GM23248 (cell line): ENCODE results near the gene IL1R1. TPM values are rescaled to one million over a fixed set of nuclear protein-coding genes. Genes with fewer than 3 reads are reported as not detected.
A peak's percentile ranks its signal among the peaks of the same experiment; 100 is the strongest.

ENCODE experiments used
- DNase-seq: peaks from one replicate; pipeline ENCODE4 v3.0.0-alpha.2; 2015
- H2AFZ ChIP-seq: fragments of 200-600 bp; sonication (generic); 2 replicates; pipeline ENCODE4 v1.6.1; 2016; ENCODE audit warnings: antibody characterized with exemption
- H3F3A ChIP-seq: fragments of 200-600 bp; sonication (generic); 2 replicates; pipeline ENCODE4 v1.6.1; 2016; ENCODE audit warnings: mild to moderate bottlenecking, antibody characterized with exemption, mixed run types; ENCODE audit not compliant: insufficient read depth
- H3K27ac ChIP-seq: fragments of 200-600 bp; sonication (generic); 2 replicates; pipeline ENCODE4 v1.5.1; 2016; ENCODE audit warnings: mild to moderate bottlenecking
- H3K27me3 ChIP-seq: fragments of 200-600 bp; sonication (generic); replicated peaks from 2 replicates; pipeline ENCODE4 v1.6.1; 2016; ENCODE audit warnings: mild to moderate bottlenecking; ENCODE audit not compliant: insufficient read depth
- H3K36me3 ChIP-seq: fragments of 200-600 bp; sonication (generic); 2 replicates; pipeline ENCODE4 v1.6.1; 2016; ENCODE audit warnings: low read depth, mild to moderate bottlenecking
- H3K4me1 ChIP-seq: fragments of 200-600 bp; sonication (generic); 2 replicates; pipeline ENCODE4 v1.6.1; 2016; ENCODE audit warnings: mild to moderate bottlenecking; ENCODE audit not compliant: insufficient read depth
- H3K4me2 ChIP-seq: fragments of 200-600 bp; sonication (generic); one replicate; pipeline ENCODE4 v1.6.1; 2016; ENCODE audit warnings: mild to moderate bottlenecking; ENCODE audit not compliant: unreplicated experiment
- H3K4me3 ChIP-seq: fragments of 200-600 bp; sonication (generic); 2 replicates; pipeline ENCODE4 v1.5.1; 2016; ENCODE audit warnings: mild to moderate bottlenecking
- H3K79me2 ChIP-seq: fragments of 200-600 bp; sonication (generic); 2 replicates; pipeline ENCODE4 v1.6.1; 2016; ENCODE audit warnings: mild to moderate bottlenecking; ENCODE audit not compliant: insufficient read depth
- H3K9ac ChIP-seq: fragments of 200-600 bp; sonication (generic); 2 replicates; pipeline ENCODE4 v1.6.1; 2016; ENCODE audit warnings: mild to moderate bottlenecking
- H3K9me2 ChIP-seq: fragments of 200-600 bp; sonication (generic); 2 replicates; pipeline ENCODE4 v1.6.1; 2016; ENCODE audit warnings: mixed run types, mild to moderate bottlenecking, moderate library complexity; ENCODE audit not compliant: insufficient read depth
- H3K9me3 ChIP-seq: fragments of 200-600 bp; sonication (generic); one replicate; pipeline ENCODE4 v1.6.1; 2017; ENCODE audit warnings: low read depth
- H4K20me1 ChIP-seq: fragments of 200-600 bp; sonication (generic); 2 replicates; pipeline ENCODE4 v1.6.0; 2016; ENCODE audit not compliant: insufficient read depth
- EZH2 ChIP-seq: fragments of 200-600 bp; sonication (generic); IDR thresholded peaks from 2 replicates; pipeline ENCODE4 v1.6.1; 2018; ENCODE audit warnings: antibody characterized with exemption, mild to moderate bottlenecking; ENCODE audit not compliant: insufficient read depth, poor library complexity, severe bottlenecking
- EZH2phosphoT487 ChIP-seq: fragments of 200-600 bp; sonication (generic); IDR thresholded peaks from 2 replicates; pipeline ENCODE4 v1.6.1; 2018; ENCODE audit warnings: antibody characterized with exemption, moderate library complexity, mild to moderate bottlenecking, low read depth; ENCODE audit not compliant: insufficient read depth
- WGBS, 2 experiments: methylation state at CpG; one replicate each; pipeline ENCODE4 v1.1.6; 2015 to 2017; ENCODE audit warnings: low lambda C conversion rate in 2 of 2, low coverage in 1 of 2; ENCODE audit errors: missing lambda C conversion rate in 2 of 2; 5-methylcytosine and 5-hydroxymethylcytosine counted together
- in situ Hi-C: fragments of 300-500 bp; cut with MboI; formaldehyde crosslinking; loops from 2 replicates; pipeline ENCODE4 v1.15.0; 2020
- polyA plus RNA-seq: library from polyadenylated mRNA; unstranded; fragments of >200 nt; fragmentation: Nextera tagmentation; extraction: Ambion mirVana; gene quantifications from 2 replicates; pipeline ENCODE4 v1.2.1, GENCODE V29; 2016
- total RNA-seq: library from RNA; depleted of rRNA; stranded (reverse); fragments of >200 nt; shearing (Covaris generic); gene quantifications from 2 replicates; pipeline ENCODE4 v1.2.3, GENCODE V29; 2014

Gene IL1R1
- total and polyA plus RNA-seq, 2 experiments from 2014 or later = 75.4 to 87.9 TPM

DNA sequence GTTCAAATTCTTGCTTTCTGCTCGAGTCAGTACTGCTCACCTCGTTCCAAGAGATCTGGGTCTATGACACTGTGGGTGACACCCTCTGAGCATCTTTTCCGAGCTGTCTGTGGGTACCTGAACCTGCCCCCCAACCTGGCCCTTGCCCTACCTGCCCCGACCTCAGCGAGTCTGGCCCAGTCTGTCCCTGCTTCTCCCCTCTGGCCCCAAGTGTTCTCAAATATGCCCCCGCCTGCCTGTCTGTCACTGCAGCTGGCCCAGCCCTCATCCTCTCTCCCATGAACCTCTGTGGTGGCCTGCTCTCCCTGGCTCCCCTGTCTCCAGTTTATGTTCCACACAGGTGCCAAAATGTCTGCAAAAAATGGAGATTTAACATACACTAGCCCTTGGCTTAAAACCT lies 11.8 kb downstream of the IL1R1 start:
- no peak overlapping the region for H3K4me2 ChIP-seq
- H3K9ac ChIP-seq = no peak overlapping the region
- no peaks in the 10 kb centered on the region for H3K9me3 ChIP-seq
- H3K27ac ChIP-seq = no peak overlapping the region
- no peaks in the 10 kb centered on the region for H3K27me3 ChIP-seq
- peaks cover 19% of the 10 kb centered on the region for H4K20me1 ChIP-seq
- in situ Hi-C loops = no loop called here
- H3K36me3 ChIP-seq = peaks cover 58% of the 10 kb centered on the region
- peaks cover 100% of the 10 kb centered on the region for H3K79me2 ChIP-seq
- H3K9me2 ChIP-seq = no peaks in the 10 kb centered on the region
- H3K4me1 ChIP-seq = peaks cover 9% of the 10 kb centered on the region
- no peak overlapping the region for H2AFZ ChIP-seq
- no peak for DNase-seq
- peaks cover 36% of the 10 kb centered on the region for H3F3A ChIP-seq
- no peak overlapping the region for H3K4me3 ChIP-seq
- no peak for TF ChIP-seq EZH2
- TF ChIP-seq EZH2phosphoT487 = no peak
- 80 to 94% methylated on average over 6 of the region's 6 CpGs for WGBS, 2 experiments

DNA sequence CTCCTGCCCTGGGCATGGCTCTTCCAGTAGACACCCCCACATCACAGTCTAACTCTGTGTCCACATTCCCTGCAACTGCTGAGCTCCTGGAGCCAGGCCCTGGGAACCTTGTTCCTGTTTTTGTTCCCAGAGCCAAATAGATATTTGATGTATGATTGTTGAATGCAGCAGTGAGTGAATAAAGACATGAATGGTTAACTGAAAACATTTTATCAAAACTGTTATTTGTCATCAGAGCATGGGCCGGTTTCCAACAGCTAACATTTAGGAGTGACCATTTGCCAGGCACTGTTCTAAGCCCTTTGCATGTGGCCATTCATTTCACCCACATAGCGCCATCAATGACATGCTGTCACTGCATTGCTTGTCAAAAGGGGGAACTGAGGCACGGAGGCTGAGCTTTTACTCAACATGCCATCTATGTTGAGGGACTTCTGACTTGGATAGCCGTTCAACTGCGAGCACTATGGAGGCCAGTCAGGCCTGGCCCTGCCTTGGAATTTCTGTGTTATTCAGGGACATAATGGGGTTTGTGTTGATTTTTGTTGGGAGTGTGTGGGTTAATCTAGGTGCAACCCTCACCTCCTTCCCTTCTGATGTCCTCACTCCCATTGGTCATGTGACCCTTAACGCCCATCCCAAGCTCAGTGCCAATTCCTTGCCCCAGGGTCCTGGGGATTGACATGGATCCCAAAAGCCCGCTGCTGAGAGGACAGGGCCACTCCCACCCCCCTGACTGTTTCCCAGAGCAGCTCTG lies 12.6 kb downstream of the IL1R1 start:
- Histone ChIP-seq H2AFZ (no peak overlapping the region), H3K27me3 (no peaks in the 10 kb centered on the region), H3K4me1 (peaks cover 15% of the 10 kb centered on the region), H3F3A (peaks cover 41% of the 10 kb centered on the region), H3K4me2 (no peak overlapping the region), H3K27ac (peak overlapping the region; percentile 59), H3K79me2 (peaks cover 100% of the 10 kb centered on the region), H4K20me1 (peaks cover 19% of the 10 kb centered on the region), H3K36me3 (peaks cover 66% of the 10 kb centered on the region), H3K9me3 (no peaks in the 10 kb centered on the region), H3K4me3 (no peak overlapping the region), H3K9ac (peak overlapping the region; percentile 43), H3K9me2 (no peaks in the 10 kb centered on the region)
- no peak for TF ChIP-seq EZH2
- no peak for TF ChIP-seq EZH2phosphoT487
- no peak for DNase-seq
- WGBS, 2 experiments = 73 to 75% methylated on average over 7 of the region's 7 CpGs
- in situ Hi-C loops = no loop called here

- H3K79me2 ChIP-seq = peaks cover 100% of the 10 kb centered on the region
- H4K20me1 ChIP-seq = peaks cover 16% of the 10 kb centered on the region
- WGBS, 2 experiments = 52% methylated on average over 6 of the region's 6 CpGs
- peaks cover 48% of the 10 kb centered on the region for H3F3A ChIP-seq
- H3K27ac ChIP-seq = peak overlapping the region; percentile 59
- no peaks in the 10 kb centered on the region for H3K9me3 ChIP-seq
- H3K36me3 ChIP-seq = peaks cover 68% of the 10 kb centered on the region
- H3K27me3 ChIP-seq = no peaks in the 10 kb centered on the region
- H3K4me2 ChIP-seq = no peak overlapping the region
- no peaks in the 10 kb centered on the region for H3K9me2 ChIP-seq
- in situ Hi-C loops = no loop called here
- no peak overlapping the region for H2AFZ ChIP-seq
- peaks cover 15% of the 10 kb centered on the region for H3K4me1 ChIP-seq
- H3K9ac ChIP-seq = peak overlapping the region; percentile 43
- no peak overlapping the region for H3K4me3 ChIP-seq
- TF ChIP-seq EZH2 (no peak), EZH2phosphoT487 (no peak)
- DNase-seq = peak; percentile 68
These were observed 13.4 kb downstream of the IL1R1 start for GRCh38 chr2:102155703-102156515.

GRCh38 chr2:102158011-102158755 lies 15.6 kb downstream of the IL1R1 start:
- peaks cover 22% of the 10 kb centered on the region for H3K4me1 ChIP-seq
- H3K4me3 ChIP-seq = no peak overlapping the region
- no peak overlapping the region for H2AFZ ChIP-seq
- no peak overlapping the region for H3K4me2 ChIP-seq
- H3K79me2 ChIP-seq = peaks cover 100% of the 10 kb centered on the region
- H3K36me3 ChIP-seq = peaks cover 72% of the 10 kb centered on the region
- in situ Hi-C loops = no loop called here
- peaks cover 61% of the 10 kb centered on the region for H3F3A ChIP-seq
- no peaks in the 10 kb centered on the region for H3K27me3 ChIP-seq
- TF ChIP-seq EZH2phosphoT487 (no peak), EZH2 (no peak)
- H4K20me1 ChIP-seq = peaks cover 4% of the 10 kb centered on the region
- H3K27ac ChIP-seq = no peak overlapping the region
- no peak for DNase-seq
- no peaks in the 10 kb centered on the region for H3K9me3 ChIP-seq
- H3K9me2 ChIP-seq = no peaks in the 10 kb centered on the region
- H3K9ac ChIP-seq = no peak overlapping the region
